Esophagus squamous epithelium (tissue), 5 donors: ENCODE measurements around the gene MAP2K5. TPM values are rescaled to one million over a fixed set of nuclear protein-coding genes. Genes with fewer than 3 reads are reported as not detected.

Experiments used
- DNase-seq: peaks from one replicate; lab custom pipeline; 2025; lab: John Stamatoyannopoulos, UW
- H3K27ac ChIP-seq, 4 donors: fragments of 200-600 bp; sonication (generic); one replicate each; pipeline ENCODE4 v1.5.1; 2016 to 2019; ENCODE audit warnings: mild to moderate bottlenecking in 1 of 4
- H3K27me3 ChIP-seq, 4 donors: fragments of 200-600 bp; sonication (generic); 1 replicate in 3 of 4; 2 replicates in 1 of 4; pipeline versions ENCODE4 v1.5.1 to v1.6.0; 2017 to 2021; ENCODE audit warnings: antibody characterized with exemption in 1 of 4
- H3K36me3 ChIP-seq, 3 donors: fragments of 200-600 bp; sonication (generic); one replicate each; pipeline ENCODE4 v1.5.1; 2016 to 2019
- H3K4me1 ChIP-seq, 3 donors: fragments of 200-600 bp; sonication (generic); one replicate each; pipeline ENCODE4 v1.5.1; 2017 to 2019
- H3K4me3 ChIP-seq, 4 donors: fragments of 200-600 bp; sonication (generic); 1 replicate in 3 of 4; 2 replicates in 1 of 4; pipeline ENCODE4 v1.5.1; 2016 to 2019; ENCODE audit warnings: mild to moderate bottlenecking in 2 of 4, moderate library complexity in 1 of 4
- H3K9me3 ChIP-seq, 3 donors: fragments of 200-600 bp; sonication (generic); one replicate each; pipeline ENCODE4 v1.5.1; 2016 to 2019
- CTCF ChIP-seq, 6 experiments: fragments of 450-650 bp in 4 of 6; fragments of 200-600 bp in 2 of 6; sonication (generic) in 2 of 6; IDR thresholded peaks; one replicate each; pipeline ENCODE4 v1.5.1; 2016 to 2019; ENCODE audit warnings: antibody characterized with exemption in 6 of 6, mild to moderate bottlenecking in 4 of 6, moderate library complexity in 4 of 6
- POLR2A ChIP-seq, 4 donors: fragments of 450-650 bp; IDR thresholded peaks; one replicate each; pipeline ENCODE4 v1.6.1; 2017; ENCODE audit warnings: antibody characterized with exemption in 4 of 4, mild to moderate bottlenecking in 4 of 4, moderate library complexity in 3 of 4
- WGBS, 2 donors: methylation state at CpG; one replicate each; pipeline ENCODE4 v1.1.5; 2018; 5-methylcytosine and 5-hydroxymethylcytosine counted together
- intact Hi-C: fragments of 100-400 bp; cut with DNase I; formaldehyde crosslinking; loops from one replicate; pipeline ENCODE4 v1.15.0; 2022
- total RNA-seq, 4 donors: library from RNA; depleted of rRNA; stranded (reverse); fragments of >200 nt; gene quantifications; one replicate each; pipeline ENCODE4 v1.1.0, GENCODE V29; 2016
- donor health status: DM: yes; HTN: yes; CAD: no.

The MAP2K5 gene
- total RNA-seq, 4 donors from 2014 or later: 5.8 to 8.0 (median 7.0) TPM

DNA sequence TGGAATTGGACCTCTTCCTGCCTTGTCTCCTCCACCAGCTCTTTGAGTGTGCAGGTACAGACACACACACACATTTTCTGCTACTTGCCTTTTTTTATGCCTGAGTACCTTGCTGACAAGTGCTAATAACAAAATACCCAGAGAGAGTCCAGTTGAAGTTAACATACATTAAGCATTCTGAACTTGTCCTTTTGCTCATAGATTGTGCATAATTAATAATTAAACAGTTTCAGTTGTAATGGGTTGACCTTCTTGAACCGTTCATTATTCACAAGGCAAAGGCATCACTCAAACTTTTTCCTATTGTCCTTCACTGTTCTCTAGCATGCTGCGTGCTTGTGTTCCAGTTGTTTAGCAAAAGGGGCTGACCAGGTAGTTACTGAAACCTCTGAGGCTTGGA lies 223.2 kb downstream of the MAP2K5 start:
- no peaks in the 10 kb centered on the region for H3K27me3 ChIP-seq
- peaks cover 0 to 16% (median 0%) of the 10 kb centered on the region in 3 donors for H3K36me3 ChIP-seq
- H3K9me3 ChIP-seq: no peaks in the 10 kb centered on the region
- DNase-seq: no peak
- WGBS, 2 donors: 87 to 89% methylated on average over 2 of the region's 2 CpGs
- no peak overlapping the region for H3K4me3 ChIP-seq
- intact Hi-C loops: no loop called here
- H3K4me1 ChIP-seq: no peaks in the 10 kb centered on the region
- TF ChIP-seq POLR2A (IDR thresholded peaks at IDR 0.05) (no peak), CTCF (IDR thresholded peaks at IDR 0.05) (no peak)
- H3K27ac ChIP-seq: no peak overlapping the region

DNA sequence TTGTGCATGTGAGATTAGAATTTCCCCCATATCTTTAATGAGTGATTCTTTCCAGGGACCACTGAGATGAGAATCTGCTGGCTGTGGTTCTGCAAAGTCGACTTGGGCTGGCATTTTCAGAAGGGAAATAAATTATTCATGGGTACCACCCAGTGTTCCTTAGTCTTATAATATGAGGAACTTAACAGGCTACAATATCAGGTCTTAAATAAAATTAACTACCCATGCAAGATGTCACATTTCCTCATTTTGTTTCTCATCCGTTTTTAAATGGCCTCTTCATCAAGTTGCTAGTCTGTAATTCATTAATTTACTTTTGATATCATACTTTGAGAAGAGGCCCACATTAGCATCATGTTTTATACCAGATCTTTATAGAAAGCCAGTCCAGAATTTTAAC lies 224.5 kb downstream of the MAP2K5 start:
- intact Hi-C loops: no loop called here
- no peak for TF ChIP-seq POLR2A (IDR thresholded peaks at IDR 0.05)
- TF ChIP-seq CTCF (IDR thresholded peaks at IDR 0.05): no peak
- Histone ChIP-seq H3K27me3 (no peaks in the 10 kb centered on the region), H3K9me3 (no peaks in the 10 kb centered on the region), H3K36me3 (peaks cover 0 to 16% (median 0%) of the 10 kb centered on the region in 3 donors), H3K27ac (no peak overlapping the region), H3K4me1 (no peaks in the 10 kb centered on the region), H3K4me3 (no peak overlapping the region)
- 33 to 81% methylated on average over 2 of the region's 2 CpGs for WGBS, 2 donors
- DNase-seq: no peak

GRCh38 chr15:67768313-67768977 lies 225.9 kb downstream of the MAP2K5 start:
- Histone ChIP-seq H3K4me3 (no peak overlapping the region), H3K4me1 (no peaks in the 10 kb centered on the region), H3K36me3 (peaks cover 0 to 16% (median 0%) of the 10 kb centered on the region in 3 donors), H3K27ac (no peak overlapping the region), H3K9me3 (no peaks in the 10 kb centered on the region), H3K27me3 (no peaks in the 10 kb centered on the region)
- DNase-seq: no peak
- 86 to 93% methylated on average over 7 of the region's 7 CpGs for WGBS, 2 donors
- TF ChIP-seq CTCF (IDR thresholded peaks at IDR 0.05): no peak
- no peak for TF ChIP-seq POLR2A (IDR thresholded peaks at IDR 0.05)
- intact Hi-C loops: no loop called here

- H3K36me3 ChIP-seq: peaks cover 0 to 13% (median 0%) of the 10 kb centered on the region in 3 donors
- no peak overlapping the region for H3K4me3 ChIP-seq
- H3K27ac ChIP-seq: no peak overlapping the region
- no peaks in the 10 kb centered on the region for H3K4me1 ChIP-seq
- H3K9me3 ChIP-seq: no peaks in the 10 kb centered on the region
- DNase-seq: no peak
- TF ChIP-seq CTCF (IDR thresholded peaks at IDR 0.05) (no peak), POLR2A (IDR thresholded peaks at IDR 0.05) (no peak)
- WGBS, 2 donors: 89% methylated on average over 13 of the region's 13 CpGs
- intact Hi-C loops: no loop called here
- H3K27me3 ChIP-seq: no peaks in the 10 kb centered on the region
Measured at GRCh38 chr15:67769497-67770357, 227.2 kb downstream of the MAP2K5 start.

DNA sequence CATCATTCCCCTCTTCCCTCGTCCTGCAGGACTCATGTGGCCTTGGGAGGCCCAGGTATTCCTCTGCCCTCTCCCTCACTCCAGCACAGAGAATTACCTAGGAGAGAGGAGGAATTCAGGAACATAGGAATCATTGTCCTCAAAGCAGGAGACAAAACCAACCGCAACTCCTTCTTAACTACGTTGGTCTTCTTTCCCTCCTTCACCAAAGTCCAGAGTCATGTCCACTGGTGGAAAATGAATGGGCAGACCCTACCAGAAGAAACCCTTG lies 227.8 kb downstream of the MAP2K5 start:
- TF ChIP-seq POLR2A (IDR thresholded peaks at IDR 0.05) (no peak), CTCF (IDR thresholded peaks at IDR 0.05) (no peak)
- no peak for DNase-seq
- 89 to 91% methylated on average over 3 of the region's 3 CpGs for WGBS, 2 donors
- Histone ChIP-seq H3K4me1 (no peaks in the 10 kb centered on the region), H3K36me3 (peaks cover 0 to 15% (median 0%) of the 10 kb centered on the region in 3 donors), H3K9me3 (no peaks in the 10 kb centered on the region), H3K27me3 (no peaks in the 10 kb centered on the region), H3K27ac (no peak overlapping the region), H3K4me3 (no peak overlapping the region)
- intact Hi-C loops: no loop called here
